Esophagus muscularis mucosa (tissue), 4 donors: ENCODE data around the gene OSBPL7.

Source experiments
- CTCF ChIP-seq, 3 experiments: fragments of 200-600 bp in 2 of 3; fragments of 450-650 bp in 1 of 3; sonication (generic) in 2 of 3; IDR thresholded peaks; one replicate each; pipeline ENCODE4 v1.5.1; 2017 to 2019; ENCODE audit warnings: antibody characterized with exemption in 3 of 3, mild to moderate bottlenecking in 2 of 3, moderate library complexity in 1 of 3
- EP300 ChIP-seq: sonication (generic); formaldehyde crosslinking; IDR thresholded peaks from one replicate; pipeline ENCODE4 v1.6.1; 2017; ENCODE audit warnings: antibody characterized with exemption
- POLR2A ChIP-seq: fragments of 450-650 bp; IDR thresholded peaks from one replicate; pipeline ENCODE4 v1.6.1; 2017; ENCODE audit warnings: antibody characterized with exemption, moderate library complexity, mild to moderate bottlenecking, low read depth

GRCh38 chr17:47831934-47832327 lies 10.3 kb upstream of the OSBPL7 start:
- no peak for TF ChIP-seq CTCF (IDR thresholded peaks at IDR 0.05)
- TF ChIP-seq POLR2A, result no peak
- TF ChIP-seq EP300, result no peak
